ENCODE measurements around the gene ARSH.
"Not testable (repeated sequence)": the region's sequence is repeated elsewhere in the genome, so short reads cannot be mapped to it uniquely, and the experiment has no call there.

The ARSH gene

DNA sequence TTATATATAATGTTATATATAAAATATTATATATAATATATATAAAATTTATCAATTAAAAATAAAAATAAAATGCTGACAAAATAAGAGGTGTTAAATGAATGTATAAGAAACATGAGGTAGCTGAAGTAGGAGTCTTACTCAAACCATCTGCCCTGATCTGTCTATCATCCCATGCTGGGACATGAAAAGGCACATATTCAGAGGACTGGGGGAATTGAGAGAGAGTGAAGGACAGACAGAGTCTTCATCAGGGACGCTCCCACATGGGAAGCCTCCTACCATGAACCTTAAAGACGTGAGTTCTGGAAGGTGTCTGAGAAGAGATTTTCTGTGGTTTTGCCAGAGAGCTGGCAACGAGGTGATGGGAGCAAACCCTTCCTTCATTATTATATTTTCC, 30.9 kb downstream of the ARSH start:
- no peak for DNase-seq (ENCODE audit: low read depth in 1 of 2, low spot score in 1 of 2)

DNA sequence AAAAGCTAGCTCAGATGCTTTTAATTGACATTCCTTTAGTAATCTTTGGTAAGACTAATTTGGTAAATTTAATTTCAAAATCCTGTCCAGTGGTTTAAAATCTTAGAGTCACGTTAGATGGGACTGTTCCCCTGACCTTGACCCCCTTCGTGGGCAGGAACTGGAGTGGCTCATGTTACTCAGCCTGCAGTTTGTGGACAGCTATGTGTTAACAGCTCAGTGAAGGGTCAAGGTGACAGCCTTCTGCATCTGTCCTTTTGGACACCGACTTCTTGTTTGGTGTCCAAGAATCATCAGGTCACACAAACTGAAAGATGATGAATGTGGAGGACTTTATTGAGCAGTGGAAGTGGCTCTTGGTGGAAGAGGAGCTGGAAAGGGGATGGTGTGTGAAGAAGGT, 37.9 kb downstream of the ARSH start:
- no peak for DNase-seq (ENCODE audit: low read depth in 1 of 2, low spot score in 1 of 2)

DNA sequence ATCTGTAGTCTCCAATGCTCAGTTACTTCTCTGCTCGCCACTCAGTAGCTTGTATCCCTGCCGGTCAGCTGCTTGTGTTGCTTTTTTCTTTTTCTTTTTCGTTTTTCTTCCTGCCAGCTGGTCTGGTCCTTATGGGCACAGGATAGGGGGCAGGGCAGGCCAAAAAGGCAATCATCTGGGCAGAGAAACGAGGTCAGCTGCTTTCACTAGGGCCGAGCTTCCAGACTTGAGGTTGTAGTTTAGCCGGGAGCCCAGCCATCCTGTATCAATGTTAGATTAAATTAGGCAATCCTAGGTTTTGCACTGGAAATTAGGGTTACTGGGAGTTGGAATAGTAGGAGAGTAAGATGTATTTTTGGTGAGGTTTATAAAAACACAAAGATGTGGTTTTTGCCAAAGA, 38.3 kb downstream of the ARSH start:
- DNase-seq (ENCODE audit: low read depth in 1 of 2, low spot score in 1 of 2), result no peak

DNA sequence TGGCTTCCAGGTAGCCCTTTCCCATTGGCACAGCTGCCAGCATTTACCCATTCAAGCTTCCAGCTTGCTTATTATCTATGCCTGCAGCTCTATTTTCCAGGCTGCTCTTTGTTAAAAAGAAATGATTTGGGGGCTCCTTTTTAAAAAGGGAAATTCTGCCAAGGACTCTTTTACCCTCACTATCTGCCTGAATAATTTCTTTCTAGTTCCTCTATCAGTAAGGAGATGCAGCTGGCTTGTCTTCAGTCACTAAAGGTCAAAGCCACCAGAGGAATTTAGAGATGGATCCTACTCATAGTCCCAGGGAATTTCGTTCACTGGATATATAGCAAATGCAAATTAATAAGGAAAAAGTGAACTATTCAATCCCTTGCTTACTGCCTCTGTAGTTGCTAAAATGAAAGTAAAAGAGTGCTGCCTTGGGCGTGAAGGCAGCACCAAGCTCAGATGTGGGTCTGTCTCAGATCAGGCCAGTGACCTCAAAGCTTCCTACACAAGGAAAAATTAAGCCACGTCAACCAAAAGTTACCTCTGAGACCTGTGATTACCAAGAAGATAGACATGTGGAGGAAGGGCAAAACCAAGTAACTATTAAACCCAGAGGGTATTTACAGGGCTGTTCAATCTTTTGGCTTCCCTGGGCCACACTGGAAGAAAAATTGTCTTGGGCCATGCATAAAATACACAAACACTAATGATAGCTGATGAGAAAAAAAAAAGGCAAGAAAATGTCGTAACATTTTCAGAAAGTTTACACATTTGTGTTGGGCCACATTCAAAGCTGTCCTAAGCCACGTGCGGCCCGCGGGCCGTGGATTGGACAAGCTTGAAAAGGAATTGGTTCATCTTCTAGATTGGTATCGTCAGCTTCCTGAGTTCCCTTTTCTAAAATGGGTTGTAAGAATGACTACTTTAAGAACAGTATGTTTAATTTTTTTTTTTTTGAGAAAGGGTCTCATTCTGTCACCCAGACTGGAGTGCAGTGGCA, 40.2 kb downstream of the ARSH start:
- DNase-seq (ENCODE audit: low read depth in 1 of 2, low spot score in 1 of 2), result no peak

DNA sequence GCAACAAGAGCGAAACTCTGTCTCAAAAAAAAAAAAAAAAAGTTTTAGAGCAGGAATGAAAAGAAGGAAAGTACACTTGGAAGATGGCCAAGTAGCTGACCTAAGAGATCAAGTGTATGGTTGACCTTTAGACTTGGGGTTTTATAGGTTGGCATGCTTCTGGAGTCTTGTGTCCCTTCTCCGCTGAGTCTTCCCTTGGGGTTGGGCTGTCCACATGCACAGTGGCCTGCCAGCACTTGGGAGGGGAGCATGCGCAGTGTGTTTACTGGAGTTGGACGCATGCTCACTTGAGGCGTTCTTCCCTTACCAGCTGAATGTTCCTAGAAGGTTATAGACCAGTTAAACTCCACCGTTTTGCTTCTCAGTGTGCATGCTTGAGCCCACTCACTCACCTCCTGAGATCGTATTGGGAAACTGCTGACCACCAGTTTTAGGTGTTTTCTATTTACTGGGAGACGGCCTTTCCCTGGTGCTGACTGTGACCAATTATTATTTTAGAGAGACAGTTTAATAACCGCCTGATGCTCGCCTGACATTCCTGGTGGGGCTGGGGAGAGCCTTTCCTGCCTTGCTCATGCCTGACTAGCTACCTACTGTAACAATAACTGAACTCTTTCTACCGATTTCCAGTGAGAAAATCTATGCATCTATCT, 44.3 kb downstream of the ARSH start:
- DNase-seq (ENCODE audit: low read depth in 1 of 2, low spot score in 1 of 2), result not testable (repeated sequence)

DNA sequence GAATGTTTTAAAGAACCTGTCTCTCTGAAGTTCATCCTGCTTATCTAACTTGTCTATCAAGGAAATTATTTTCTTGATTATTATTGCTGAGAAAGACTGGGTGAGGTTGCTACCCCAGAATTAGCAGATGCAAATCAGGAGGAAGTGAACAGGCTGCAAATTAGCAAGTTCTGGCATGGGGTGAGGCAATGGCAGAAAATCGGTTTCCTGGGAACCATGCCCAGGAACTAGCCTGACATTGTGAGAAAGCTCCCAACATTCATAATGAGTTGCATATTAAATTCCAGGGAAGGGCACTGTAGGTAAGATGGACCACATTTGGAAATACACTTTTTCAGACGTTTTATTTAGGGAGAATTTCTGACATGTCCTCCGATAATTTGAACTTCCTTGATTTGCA, 46.5 kb downstream of the ARSH start:
- DNase-seq (ENCODE audit: low read depth in 1 of 2, low spot score in 1 of 2), result no peak

DNA sequence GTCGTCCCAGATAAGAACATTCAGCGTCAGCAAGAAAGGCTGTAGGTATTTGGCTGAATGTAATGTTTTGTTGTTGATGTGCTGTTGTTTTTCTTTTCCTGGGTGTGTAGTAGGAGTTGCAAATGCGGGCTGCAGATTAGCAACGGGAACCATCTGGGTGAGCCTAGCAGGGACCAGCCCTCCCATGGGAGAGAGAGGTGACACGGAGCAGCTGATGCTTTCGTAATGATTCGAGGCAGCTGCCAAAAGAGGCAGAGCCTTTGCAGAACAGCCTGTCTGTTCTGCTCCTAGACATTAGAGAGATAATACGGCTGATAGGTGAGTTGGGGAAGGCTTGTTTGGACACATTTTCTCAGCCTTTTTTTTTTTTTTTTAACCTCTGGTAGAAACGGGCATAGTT, 60.2 kb downstream of the ARSH start:
- DNase-seq (ENCODE audit: low read depth in 1 of 2, low spot score in 1 of 2), result no peak

DNA sequence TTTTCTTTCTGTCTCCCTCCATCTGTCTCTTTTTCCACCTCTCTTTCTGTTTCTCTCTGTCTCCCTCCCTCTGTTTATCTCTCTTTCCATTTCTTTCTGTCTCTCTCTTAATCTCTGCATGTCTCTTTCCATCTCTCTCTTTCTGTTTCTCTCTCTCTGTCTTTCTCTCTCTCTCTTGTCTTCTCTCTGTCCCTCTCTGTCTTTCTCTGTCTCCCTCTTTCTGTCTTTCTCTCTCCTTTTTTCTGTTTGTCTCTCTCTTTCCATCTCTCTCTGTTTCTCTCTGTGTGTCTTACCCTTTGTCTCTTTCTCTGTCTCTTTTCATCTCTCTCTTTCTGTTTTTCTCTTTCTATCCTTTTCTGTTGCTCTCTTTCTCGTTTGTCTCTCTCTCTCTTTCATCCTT, 69.6 kb downstream of the ARSH start:
- no peak for DNase-seq (ENCODE audit: low read depth in 1 of 2, low spot score in 1 of 2)

DNA sequence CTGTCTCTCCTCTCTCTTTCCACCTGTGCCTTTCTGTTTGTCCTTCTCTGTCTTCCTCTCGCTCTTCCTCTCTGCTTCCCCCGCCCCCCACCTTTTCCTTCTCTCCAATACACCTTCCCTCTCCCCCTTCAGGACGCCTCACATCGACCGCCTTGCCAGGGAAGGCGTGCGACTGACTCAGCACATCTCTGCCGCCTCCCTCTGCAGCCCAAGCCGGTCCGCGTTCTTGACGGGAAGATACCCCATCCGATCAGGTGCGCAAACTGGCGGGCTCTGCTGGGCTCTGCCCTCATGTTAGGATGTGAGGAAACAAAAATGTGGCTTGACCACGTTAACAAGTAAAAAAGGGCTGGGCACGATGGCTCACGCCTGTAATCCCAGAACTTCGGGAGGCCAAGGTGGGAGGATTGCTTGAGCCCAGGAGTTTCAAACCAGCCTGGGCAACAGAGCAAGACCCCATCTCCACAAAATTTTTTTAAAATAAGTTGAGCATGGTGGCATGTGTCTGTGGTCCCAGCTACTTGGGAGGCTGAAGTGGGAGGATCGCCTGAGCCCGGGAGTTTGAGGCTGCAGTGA, 70.2 kb downstream of the ARSH start:
- no peak for DNase-seq (ENCODE audit: low read depth in 1 of 2, low spot score in 1 of 2)

Data from activated CD4-positive, alpha-beta T cell treated with anti-CD3 and anti-CD28 coated beads, Interleukin-2, amount 50 U/mL, for 24 hours (primary cell).